Measurements from ENCODE around the gene FOXN1. TPM values are rescaled to one million over a fixed set of nuclear protein-coding genes. Genes with fewer than 3 reads are reported as not detected.

Gene FOXN1
- total and polyA plus RNA-seq, 2 donors from 2014 or later, result not detected

DNA sequence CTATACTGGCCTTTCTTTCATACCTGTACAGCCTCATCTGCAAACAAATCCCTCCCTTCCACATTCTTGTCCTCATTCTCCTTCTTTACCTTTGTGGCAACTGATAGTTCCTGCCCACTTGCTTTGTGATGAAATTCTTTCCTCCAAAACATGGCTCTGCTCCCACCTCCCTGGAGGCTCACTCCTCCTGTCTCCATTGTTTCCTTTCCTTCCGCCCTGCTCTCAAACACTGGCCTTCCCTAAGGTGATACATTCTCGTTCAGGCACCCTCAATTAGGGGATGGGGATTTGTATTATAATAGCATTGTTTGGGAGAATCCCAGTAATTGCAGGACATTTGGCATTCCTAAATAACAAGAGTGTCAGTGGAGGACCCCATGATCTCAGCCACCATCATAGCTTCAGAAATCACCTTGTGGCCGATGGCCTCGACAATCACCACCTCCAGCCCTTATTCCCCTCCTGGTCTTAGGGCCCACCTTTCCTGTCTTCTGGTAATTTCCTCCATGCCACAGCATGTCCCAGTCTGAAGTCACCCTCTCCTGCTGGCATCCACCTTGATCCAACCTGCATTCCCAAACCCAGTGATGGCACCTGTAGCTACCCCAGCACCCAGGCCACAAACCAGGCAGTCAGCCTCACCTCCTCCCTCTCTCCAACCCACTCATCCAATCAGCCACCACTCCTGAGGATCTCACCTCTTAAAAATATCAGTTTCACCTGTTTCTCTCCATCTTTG lies 38.4 kb downstream of the FOXN1 start:
- no peaks in the 10 kb centered on the region for H3K4me1 ChIP-seq (ENCODE audit: control insufficient read depth in 2 of 3, insufficient read depth in 2 of 3, low read depth in 1 of 3, low read length in 3 of 3)
- H3K9me3 ChIP-seq (ENCODE audit: control insufficient read depth in 2 of 3, insufficient read depth in 1 of 3, low read length in 3 of 3), result no peaks in the 10 kb centered on the region
- FAIRE-seq, result no peak
- H3K9ac ChIP-seq (ENCODE audit: low read length in 3 of 3), result no peak overlapping the region
- no peak overlapping the region for H3K4me3 ChIP-seq (ENCODE audit: low read length in 3 of 3)
- no peak for TF ChIP-seq CTCF (IDR thresholded peaks at IDR 0.05; ENCODE audit: borderline replicate concordance, extremely low read depth, insufficient read depth)
- no peak overlapping the region for H3K27ac ChIP-seq (ENCODE audit: low read depth in 2 of 2, low read length in 2 of 2)
- DNase-seq, result peak in 1 of 5 donors; percentile 17
- no peaks in the 10 kb centered on the region for H3K27me3 ChIP-seq (ENCODE audit: control insufficient read depth, insufficient read depth, low read length)
- intact Hi-C loops (cut with DNase I), result no loop called here
- H3K36me3 ChIP-seq (ENCODE audit: control insufficient read depth in 2 of 3, insufficient read depth in 3 of 3, low read length in 3 of 3), result no peaks in the 10 kb centered on the region

- FAIRE-seq (no peak), DNase-seq (peak in 1 of 5 donors; percentile 2)
These were observed 39.0 kb downstream of the FOXN1 start for GRCh38 chr17:28545141-28545503.

DNA sequence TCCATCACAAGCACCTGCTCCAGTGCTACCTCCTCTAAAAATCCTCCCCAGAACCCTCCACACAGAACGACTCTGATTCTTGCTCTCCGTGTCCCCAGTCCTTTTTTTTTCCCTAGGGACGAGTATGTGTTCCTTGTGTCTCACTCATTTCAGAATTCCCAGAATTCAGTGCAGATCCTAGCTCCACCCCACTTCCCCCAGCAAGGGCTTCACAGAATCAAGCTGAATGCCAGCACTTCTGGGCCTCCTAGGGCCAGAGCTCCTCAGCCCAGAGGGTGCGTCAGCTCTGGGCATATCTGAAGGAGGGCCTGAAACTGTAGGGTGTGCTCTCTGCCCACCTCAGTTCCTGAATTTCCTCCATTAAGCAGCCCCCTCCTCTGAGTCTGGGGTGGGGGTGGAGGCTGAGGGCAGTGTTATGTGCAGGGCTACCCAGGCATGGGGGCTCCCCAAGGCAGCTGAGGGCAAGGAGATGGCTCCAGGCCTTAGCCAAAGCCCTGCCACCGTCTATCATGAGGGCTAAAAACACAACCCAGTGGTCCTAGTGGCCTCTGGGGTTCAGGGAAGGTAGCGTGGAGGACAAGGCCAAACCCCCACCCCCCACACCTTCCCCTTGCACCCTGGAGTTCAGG lies 39.8 kb downstream of the FOXN1 start:
- no peak for TF ChIP-seq CTCF (IDR thresholded peaks at IDR 0.05; ENCODE audit: borderline replicate concordance, extremely low read depth, insufficient read depth)
- no peak overlapping the region for H3K9ac ChIP-seq (ENCODE audit: low read length in 3 of 3)
- H3K27ac ChIP-seq (ENCODE audit: low read depth in 2 of 2, low read length in 2 of 2), result no peak overlapping the region
- FAIRE-seq (no peak), DNase-seq (peak in 1 of 5 donors; percentile 41)
- intact Hi-C loops (cut with DNase I), result no loop called here
- no peaks in the 10 kb centered on the region for H3K36me3 ChIP-seq (ENCODE audit: control insufficient read depth in 2 of 3, insufficient read depth in 3 of 3, low read length in 3 of 3)
- H3K4me3 ChIP-seq (ENCODE audit: low read length in 3 of 3), result no peak overlapping the region
- H3K27me3 ChIP-seq (ENCODE audit: control insufficient read depth, insufficient read depth, low read length), result no peaks in the 10 kb centered on the region
- no peaks in the 10 kb centered on the region for H3K9me3 ChIP-seq (ENCODE audit: control insufficient read depth in 2 of 3, insufficient read depth in 1 of 3, low read length in 3 of 3)
- peaks cover 0 to 3% (median 0%) of the 10 kb centered on the region in 3 donors for H3K4me1 ChIP-seq (ENCODE audit: control insufficient read depth in 2 of 3, insufficient read depth in 2 of 3, low read depth in 1 of 3, low read length in 3 of 3)

More at GRCh38 chr17:28545141-28545503, 39.0 kb downstream of the FOXN1 start:
- Histone ChIP-seq H3K9me3 (ENCODE audit: control insufficient read depth in 2 of 3, insufficient read depth in 1 of 3, low read length in 3 of 3) (no peaks in the 10 kb centered on the region), H3K36me3 (ENCODE audit: control insufficient read depth in 2 of 3, insufficient read depth in 3 of 3, low read length in 3 of 3) (no peaks in the 10 kb centered on the region), H3K9ac (ENCODE audit: low read length in 3 of 3) (no peak overlapping the region), H3K4me3 (ENCODE audit: low read length in 3 of 3) (no peak overlapping the region), H3K27me3 (ENCODE audit: control insufficient read depth, insufficient read depth, low read length) (no peaks in the 10 kb centered on the region), H3K27ac (ENCODE audit: low read depth in 2 of 2, low read length in 2 of 2) (no peak overlapping the region), H3K4me1 (ENCODE audit: control insufficient read depth in 2 of 3, insufficient read depth in 2 of 3, low read depth in 1 of 3, low read length in 3 of 3) (no peaks in the 10 kb centered on the region)
- TF ChIP-seq CTCF (IDR thresholded peaks at IDR 0.05; ENCODE audit: borderline replicate concordance, extremely low read depth, insufficient read depth), result no peak
- intact Hi-C loops (cut with DNase I), result no loop called here

Data from kidney (tissue), 14 donors.